RPMI7951 (cell line): ENCODE results near the gene FMNL3. TPM values are rescaled to one million over a fixed set of nuclear protein-coding genes. Genes with fewer than 3 reads are reported as not detected.
"Not testable (repeated sequence)": the region's sequence is repeated elsewhere in the genome, so short reads cannot be mapped to it uniquely, and the experiment has no call there.

Experiments used
- DNase-seq: peaks from one replicate; pipeline ENCODE4 v3.0.0-alpha.2; 2012; ENCODE audit warnings: low read depth
- total RNA-seq: library from RNA; depleted of rRNA; stranded (reverse); fragments of >200 nt; shearing (Covaris generic); gene quantifications from 2 replicates; pipeline ENCODE4 v1.2.3, GENCODE V29; 2014; rRNA removed

FMNL3 gene, protein sequence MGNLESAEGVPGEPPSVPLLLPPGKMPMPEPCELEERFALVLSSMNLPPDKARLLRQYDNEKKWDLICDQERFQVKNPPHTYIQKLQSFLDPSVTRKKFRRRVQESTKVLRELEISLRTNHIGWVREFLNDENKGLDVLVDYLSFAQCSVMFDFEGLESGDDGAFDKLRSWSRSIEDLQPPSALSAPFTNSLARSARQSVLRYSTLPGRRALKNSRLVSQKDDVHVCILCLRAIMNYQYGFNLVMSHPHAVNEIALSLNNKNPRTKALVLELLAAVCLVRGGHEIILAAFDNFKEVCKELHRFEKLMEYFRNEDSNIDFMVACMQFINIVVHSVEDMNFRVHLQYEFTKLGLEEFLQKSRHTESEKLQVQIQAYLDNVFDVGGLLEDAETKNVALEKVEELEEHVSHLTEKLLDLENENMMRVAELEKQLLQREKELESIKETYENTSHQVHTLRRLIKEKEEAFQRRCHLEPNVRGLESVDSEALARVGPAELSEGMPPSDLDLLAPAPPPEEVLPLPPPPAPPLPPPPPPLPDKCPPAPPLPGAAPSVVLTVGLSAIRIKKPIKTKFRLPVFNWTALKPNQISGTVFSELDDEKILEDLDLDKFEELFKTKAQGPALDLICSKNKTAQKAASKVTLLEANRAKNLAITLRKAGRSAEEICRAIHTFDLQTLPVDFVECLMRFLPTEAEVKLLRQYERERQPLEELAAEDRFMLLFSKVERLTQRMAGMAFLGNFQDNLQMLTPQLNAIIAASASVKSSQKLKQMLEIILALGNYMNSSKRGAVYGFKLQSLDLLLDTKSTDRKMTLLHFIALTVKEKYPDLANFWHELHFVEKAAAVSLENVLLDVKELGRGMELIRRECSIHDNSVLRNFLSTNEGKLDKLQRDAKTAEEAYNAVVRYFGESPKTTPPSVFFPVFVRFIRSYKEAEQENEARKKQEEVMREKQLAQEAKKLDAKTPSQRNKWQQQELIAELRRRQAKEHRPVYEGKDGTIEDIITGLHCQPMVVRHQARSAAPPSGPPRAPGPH
- 24.4 and 28.0 TPM in 2 replicates for total RNA-seq

DNA sequence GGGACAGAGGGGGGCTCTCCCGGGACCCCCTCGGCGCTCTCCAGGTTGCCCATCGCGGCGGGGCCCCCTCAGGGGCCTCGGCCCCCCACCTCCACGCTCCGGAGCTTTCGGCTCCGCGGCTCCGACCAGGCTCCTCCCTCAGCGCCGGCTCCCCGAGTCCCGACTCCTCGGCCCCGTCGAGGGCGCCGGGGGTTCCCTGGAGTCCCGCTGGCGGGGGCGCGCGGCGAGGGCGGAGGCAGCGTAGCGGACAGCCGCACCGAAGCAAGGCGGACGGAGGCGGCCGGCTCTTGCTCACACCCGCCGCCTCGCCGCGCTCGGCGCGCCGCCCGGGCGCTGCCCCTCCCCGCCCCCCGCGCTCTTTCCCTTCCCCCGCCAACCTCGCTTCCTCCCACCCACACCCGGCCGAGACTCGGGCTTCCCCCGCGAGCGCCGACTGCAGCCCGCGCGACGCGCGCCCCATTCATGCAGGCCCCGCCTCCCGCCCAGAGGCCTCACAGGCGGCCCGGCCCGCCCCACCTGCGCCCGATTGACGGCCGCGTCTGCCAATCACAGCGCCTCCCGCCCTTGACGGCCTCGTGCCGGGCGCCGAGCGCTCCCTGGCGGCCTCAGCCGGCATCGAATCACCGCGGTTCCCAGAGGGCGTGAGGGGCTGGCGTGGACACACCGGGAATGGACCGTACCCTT is at the start of gene FMNL3:
Gene FMNL3 (minus strand): TSS at position 278 of the 684 bp plus-strand sequence. CDS start 225 bp downstream, at position 53.
- DNase-seq: peak; percentile 93

DNA sequence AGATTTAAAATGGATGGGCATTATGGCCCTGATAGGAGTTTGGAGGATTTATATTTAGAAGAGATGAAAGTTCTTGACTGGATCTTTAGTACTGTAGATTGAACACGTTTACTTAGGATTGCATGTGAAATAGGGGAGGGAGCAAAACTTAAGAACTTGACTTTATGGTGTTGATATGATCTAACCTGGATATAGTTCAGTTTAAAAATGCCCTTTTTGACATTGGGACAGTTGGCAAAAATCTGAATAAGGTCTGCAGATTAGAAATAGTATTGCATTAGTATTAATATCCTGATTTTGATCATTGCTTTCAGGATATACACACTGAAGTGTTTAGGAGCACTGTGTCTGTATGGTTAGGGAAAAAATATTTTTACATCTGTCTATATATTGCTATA is 43.8 kb upstream of the FMNL3 start:
- DNase-seq: no peak

DNA sequence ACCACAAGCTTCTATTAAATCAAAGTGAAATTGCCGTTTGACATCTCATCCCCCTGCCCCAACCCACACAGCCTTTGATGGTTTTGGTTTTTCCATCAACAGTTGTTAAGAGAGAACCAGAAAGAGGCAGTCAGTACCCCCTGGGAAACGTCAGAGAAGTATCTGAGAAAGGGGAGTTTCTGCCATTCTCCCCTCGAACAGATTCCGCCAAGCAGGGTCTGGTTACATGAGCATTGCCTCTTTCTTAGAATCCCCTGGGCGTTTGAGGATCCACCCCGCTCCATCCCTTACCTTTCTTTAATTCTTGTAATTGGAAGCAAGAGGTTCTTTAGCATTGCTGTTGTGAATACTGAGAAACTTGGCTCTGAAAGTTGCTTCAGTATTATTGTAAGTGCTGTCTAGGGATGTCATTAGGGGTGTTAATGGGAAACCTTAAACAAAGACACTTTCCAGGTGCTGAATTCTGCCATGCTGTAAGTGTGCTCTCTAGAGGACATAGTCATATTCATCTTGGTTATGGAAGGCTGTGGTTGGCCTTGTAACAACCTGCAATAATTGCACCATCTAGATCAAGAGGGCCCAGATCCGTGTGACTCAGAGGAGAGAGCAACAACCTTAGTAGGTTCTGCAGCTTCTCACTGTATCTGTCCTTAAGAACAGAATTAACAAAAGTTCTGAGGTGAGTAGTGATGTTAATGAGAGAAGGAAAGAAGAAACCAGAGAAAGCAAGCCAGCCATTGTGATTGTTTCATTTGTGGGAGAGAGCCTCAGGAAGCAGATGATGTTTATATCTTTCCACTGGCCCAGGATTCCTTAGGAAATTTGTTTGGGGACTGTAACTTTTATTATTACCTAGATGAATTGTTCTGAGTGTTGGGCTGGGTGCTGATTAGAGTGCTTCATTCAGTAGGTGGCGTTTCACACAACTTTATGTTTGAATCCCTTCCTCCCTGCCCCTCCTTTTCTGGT is 43.1 kb upstream of the FMNL3 start:
- peak; percentile 28 for DNase-seq

DNA sequence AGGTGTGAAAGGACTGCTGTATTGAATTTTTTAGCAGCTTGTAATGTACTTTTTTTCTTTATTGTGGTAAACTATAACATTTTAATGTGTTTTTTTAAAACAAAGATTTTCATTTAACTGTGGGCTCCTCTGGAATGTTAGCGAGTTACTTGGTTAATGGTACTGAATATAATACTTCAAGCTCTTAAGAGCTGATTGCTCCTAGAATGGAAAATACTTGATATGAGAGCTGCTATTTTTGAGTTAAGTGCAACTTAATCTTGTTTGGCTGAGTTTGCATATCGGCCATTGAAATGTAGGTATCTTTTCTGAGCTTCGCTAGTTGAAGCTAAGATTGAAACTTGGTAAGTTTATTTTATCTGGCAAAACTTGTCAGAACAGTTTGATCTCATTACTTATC is 41.6 kb upstream of the FMNL3 start:
- DNase-seq: no peak

DNA sequence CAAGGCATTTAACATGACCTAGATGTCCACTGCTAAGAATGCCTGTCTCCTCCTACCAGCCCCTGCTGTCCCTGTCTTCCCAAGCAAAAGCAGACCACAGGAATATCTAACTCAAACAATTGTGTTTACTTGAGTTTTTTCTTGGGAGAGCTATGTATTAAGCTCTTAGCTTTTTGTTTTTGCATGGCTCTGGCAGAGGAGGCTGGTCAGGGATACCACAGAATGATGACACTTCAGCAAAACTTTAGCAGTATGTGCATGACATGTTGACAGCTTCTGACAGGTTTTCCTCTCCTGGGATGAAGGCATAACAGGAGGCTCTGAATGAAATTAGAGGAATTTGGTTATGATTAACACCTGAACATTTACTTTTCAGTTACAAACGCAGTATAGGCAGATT is 41.1 kb upstream of the FMNL3 start:
- no peak for DNase-seq

DNA sequence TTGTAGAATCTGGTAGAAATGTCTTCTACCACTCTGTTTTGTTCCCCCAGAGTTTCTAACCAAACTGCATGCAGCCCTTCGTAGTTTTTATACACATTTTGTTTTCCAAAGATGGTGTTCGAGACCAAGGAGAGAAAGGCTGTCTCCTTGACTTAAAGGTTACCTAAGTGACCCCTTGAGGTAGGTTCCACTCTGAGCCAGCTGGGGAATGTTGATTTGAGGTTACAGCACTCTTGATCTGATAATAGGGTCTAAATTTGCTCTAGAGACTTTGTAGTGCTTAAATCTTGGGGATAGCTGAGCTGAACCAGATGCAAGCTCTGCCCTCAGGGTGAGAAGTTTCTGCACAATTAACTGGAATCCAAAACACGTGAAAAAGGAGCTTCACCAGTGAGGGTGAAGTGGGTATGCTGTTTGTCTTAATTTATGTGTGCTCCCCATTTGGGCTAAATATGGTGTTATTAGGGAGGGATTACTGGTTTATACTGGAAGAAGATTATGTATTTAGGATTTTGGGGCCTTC is 37.2 kb upstream of the FMNL3 start:
- peak; percentile 48 for DNase-seq

DNA sequence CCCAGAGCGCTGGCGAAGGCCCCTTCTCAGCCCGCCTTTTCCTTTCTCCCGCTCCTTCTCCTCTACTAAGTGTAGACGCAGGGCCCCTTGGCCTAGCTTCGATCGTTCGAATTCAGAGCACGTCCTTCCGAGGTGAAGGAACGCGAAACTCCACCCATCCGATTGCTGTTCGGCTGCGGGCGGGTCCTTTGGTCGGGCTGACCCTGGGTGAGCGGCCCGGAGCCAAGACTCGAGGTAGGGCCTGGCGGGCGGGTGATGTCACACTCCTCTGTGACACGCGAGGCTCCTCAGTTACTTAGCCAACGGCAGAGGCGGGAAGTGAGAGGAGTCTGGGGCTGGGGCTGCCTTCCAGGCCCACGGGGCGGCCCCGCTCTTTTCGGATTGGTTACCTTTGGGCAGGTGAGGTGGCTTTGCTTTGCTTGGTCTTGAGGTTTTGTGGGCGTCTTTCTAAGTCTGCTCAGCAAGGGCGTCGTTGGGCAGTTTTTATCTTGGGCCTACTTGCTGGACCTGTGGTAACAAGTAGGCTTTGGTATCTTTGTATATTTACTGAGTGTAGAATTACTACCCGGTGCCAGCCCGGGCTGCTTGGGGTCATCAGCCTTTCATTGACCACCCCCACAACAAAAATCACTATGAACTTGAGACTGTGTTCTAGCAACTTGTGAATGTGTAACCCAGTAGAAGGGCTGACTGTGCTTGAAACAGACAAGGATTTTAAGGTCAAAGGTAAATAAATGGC is 34.8 kb upstream of the FMNL3 start:
- DNase-seq: peak; percentile 89

DNA sequence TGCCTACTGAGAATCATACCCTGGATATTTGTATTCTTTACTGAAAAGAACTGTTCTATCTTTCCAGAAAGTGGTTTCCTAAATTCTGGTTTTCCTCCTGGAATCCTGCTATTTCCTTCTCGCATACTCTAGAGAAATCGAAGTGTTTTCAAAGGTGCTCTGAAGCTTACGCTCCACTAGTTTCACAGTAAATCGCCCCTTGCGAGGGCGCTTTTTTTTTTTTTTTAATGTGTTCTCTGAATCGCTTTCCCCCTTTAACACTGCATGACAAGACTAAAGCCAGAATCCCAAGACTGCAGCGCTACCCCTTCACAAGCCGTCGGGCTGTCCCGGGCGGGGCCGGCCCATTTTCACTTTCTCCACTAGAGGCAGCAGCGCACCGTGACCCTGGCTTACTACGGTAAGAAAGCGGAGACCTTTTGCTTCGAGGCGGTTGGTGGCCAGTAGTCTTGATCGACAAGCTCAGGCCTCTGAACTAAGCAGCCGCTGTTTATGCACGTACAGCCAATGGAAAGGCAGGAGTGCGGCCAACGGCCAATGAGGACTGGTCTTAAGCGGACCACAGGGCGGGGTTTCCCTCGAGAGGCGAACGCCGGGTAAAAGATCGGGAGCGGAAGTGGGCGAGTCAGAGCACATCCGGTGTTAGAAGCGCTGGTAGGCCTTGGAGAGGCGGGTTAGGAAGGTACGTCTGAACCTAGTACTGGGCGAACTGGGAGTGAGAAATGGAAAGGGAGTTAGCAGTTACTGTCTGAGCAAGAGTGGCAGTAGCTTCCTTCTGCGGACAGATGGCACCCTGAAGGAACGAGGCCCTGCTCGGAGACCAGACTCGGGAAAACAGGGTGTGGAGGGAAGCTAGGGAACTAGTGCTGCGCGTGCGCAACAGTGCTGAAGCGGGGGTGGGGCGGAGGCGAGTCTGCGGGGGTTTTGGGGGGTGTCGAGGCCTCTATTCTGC is 34.0 kb upstream of the FMNL3 start, which contains the start of gene TMBIM6:
Gene TMBIM6 (plus strand): TSS at position 628 of the 952 bp plus-strand sequence. CDS start 10,937 bp downstream, outside the sequence.
- peak; percentile 100 for DNase-seq

DNA sequence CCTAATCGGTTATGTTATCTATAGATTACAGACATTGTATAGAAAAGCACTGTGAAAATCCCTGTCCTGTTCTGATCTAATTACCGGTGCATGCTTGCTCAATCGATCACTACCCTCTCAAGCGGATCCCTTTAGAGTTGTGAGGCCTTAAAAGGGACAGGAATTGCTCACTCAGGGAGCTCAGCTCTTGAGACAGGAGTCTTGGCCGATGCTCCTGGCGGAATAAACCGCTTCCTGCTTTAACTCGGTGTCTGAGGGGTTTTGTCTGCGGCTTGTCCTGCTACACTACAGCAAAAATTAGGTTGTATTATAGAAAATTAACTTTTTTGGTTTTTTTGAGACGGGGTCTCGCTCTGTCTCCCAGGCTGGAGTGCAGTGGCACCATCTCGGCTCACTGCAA is 33.1 kb upstream of the FMNL3 start:
- DNase-seq: not testable (repeated sequence)

DNA sequence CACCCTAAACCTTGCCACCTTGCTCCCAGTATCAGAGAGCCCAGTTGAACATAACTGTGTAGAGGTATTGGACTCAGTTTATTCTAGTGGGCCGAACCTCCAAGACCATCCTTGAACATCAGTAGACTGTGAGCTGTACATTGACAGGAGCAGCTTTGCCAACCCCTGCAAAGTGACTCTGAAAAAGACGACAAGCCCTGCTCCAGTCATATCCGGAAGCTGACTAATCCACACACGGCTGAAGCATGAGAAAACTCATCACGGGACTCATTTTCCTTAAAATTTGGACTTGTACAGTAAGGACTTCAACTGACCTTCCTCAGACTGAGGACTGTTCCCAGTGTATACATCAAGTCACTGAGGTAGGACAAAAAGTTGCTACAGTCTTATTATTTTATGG is 31.5 kb upstream of the FMNL3 start:
- peak; percentile 67 for DNase-seq

DNA sequence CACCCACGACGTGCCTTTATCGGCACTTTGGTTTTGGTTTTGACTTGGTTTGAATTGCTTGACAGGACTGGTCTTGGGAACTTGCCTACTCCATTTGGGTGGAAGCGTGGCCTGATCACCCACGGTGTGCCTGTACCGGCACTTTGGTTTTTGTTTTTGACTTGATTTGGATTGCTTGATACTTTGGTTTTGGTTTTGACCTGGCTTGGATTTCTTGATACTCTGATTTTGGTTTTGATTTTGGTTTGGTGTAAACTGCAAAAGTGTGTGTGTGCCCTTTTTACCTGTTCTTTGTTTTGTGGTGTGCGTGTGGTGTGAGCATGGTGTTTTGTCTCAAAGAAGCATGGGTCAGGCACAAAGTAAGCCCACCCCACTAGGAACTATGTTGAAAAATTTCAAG is 27.7 kb upstream of the FMNL3 start:
- not testable (repeated sequence) for DNase-seq

DNA sequence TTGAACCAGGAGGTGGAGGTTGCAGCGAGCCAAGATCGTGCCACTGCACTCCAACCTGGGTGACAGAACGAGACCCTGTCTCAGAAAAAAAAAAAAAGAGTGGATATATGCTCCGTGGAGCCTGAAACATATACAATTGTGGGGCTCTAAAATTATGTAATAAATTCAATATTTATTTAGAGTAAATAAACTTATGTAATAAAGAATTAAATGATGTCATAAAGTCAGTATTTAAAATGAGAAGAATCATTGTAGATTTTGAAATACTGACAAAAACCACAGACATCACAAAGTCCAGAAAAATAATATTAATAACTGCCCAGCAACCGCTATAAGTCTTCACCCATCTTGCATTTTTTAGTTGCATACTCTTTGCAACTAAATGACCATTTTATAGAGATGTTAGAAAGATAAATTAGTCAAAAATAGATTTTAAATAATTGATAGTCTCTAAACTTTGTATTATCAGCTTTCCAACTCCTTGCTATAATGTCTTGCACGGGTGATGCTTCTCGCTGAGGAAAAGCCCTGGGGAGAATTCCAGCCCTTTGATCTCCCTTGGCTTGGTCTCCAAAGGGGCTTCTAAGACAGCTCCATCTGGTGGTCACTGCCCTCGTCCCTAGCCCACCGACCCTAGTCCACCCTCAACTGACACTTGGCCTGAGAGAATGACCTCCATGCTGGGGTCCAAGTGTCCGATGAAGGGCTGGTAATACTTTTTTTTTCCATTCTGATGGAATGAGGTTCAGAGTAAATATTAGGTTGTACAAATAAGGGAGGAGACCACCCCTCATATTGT is 26.2 kb upstream of the FMNL3 start:
- no peak for DNase-seq

DNA sequence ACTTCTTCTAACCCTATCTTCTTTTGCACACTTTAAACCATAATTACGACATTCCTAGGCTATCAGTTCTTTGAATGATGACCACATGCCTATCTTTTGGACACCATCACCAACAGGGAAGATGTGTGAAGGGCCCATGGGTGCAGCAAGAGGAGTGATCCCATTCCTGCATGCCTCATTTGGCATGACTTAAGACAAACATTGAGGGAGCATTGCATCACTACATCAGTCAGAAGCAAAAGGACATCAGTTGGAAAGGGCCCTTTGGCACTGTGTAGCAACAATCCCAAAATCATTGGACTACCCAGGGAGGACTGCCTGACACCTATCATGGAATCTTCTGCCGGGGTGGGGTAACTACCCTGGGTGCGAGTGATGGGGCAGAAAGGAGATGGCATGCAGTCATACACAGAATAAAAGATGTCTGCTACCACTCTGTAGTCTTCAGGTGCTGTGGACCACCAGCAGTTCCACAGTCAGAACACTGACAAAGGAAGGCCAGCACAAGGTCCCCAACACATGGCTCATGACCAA is 23.4 kb upstream of the FMNL3 start:
- no peak for DNase-seq

DNA sequence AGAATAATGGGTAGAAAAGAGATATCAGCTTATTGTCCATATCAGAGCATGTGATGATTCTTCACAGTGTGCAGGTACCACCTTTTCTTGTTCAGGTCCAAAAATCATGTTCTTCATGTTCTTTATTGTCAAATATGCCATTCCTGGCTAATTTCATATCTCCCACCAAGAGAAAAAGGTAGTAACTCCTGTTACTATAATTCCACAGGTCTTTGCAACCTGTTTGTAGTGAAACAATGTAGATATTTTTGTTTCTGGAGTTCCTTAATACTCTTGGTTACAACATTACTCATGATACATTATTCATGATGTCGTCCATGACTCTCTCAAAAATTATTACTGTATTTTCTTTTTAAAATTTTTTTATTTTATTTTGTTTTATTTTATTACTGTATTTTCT is 22.8 kb upstream of the FMNL3 start:
- no peak for DNase-seq

DNA sequence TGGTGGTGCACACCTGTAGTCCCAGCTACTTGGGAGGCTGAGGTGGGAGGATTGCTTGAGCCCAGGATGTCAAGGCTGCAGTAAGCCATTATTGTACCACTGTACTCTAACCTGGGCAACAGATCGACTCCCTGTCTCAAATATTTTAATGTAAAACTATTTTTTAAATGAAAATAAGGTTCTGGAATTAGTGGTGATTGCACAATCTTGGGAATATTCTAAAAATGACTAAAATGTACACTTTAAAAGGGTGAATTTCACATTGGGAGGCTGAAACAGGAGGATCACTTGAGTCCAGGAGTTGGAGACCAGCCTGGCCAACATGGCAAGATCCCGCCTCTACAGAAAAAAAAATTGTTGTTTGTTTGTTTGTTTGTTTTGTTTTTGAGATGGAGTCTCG is 21.2 kb upstream of the FMNL3 start:
- DNase-seq: no peak

DNA sequence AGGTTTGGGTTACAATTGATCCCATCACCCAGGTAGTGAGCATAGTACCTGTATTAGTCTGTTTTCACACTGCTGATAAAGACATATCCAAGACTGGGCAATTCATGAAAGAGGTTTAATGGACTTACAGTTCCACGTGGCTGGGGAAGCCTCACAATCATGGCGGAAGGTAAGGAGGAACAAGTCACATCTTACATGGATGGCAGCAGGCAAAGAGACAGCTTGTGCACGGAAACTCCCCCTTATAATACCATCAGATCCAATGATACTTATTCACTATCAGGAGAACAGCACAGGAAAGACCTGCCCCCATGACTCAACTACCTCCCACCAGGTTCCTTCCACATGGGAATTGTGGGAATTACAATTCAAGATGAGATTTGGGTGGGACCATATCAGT is 14.2 kb upstream of the FMNL3 start:
- not testable (repeated sequence) for DNase-seq

DNA sequence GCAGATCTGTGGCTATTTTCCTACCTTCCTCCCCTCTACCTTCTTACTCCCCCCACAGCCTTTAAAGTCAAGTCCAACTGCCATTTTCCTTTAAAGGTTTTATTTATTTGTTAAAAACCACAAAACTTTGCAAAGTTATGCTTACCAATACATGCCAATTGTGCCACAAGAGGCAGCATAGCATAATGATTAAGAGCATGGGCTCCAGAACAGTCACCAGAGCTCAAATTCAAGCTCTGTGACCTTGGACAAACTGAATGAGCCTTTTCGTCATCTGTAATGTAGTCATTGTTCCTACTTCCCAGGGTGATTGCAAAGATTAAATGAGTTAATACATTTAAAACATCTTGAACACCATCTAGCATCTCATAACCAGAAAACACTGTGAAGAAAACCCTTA is 13.0 kb upstream of the FMNL3 start:
- DNase-seq: no peak
